22Rv1 (cell line): ENCODE results near the gene MGAT4A.
"Not testable (repeated sequence)": the region's sequence is repeated elsewhere in the genome, so short reads cannot be mapped to it uniquely, and the experiment has no call there.

Experiments
- H3K27ac ChIP-seq: fragments of 450-650 bp; 2 replicates; pipeline ENCODE4 v1.5.1; 2017
- CTCF ChIP-seq: fragments of 450-650 bp; IDR thresholded peaks from 2 replicates; pipeline ENCODE4 v1.5.1; 2017; ENCODE audit warnings: mild to moderate bottlenecking
- ZFX ChIP-seq: fragments of 450-650 bp; IDR thresholded peaks from 2 replicates; pipeline ENCODE4 v1.6.1; 2017; ENCODE audit warnings: antibody characterized with exemption, borderline replicate concordance

MGAT4A gene

GRCh38 chr2:98607741-98608115 is 123.2 kb downstream of the MGAT4A start:
- peak overlapping the region; percentile 77 for H3K27ac ChIP-seq
- TF ChIP-seq ZFX (no peak), CTCF (no peak)

- H3K27ac ChIP-seq, result no peak overlapping the region
- TF ChIP-seq ZFX (no peak), CTCF (no peak)
Measured at GRCh38 chr2:98607104-98607503, 123.8 kb downstream of the MGAT4A start.

- no peak for TF ChIP-seq CTCF
- TF ChIP-seq ZFX, result no peak
Measured at GRCh38 chr2:98606431-98606830, 124.5 kb downstream of the MGAT4A start.

DNA sequence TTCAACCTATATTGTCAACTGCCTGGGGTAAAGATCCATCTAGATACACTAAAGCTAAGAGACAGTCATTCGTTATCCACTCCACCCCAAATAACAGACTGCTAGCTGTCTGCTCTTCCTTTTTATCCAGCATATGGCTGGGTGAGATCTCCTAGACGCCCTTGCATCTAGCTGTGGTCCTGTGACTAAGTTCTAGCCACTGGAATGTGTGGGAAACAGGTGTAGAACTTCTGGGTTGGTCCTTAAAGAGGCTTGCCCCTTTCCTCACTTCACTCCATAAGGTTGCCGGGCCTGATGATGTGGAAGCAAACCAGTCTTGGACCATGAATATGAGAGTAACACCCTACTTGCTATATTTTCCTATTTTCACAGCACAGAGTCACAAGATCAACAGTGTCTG is 125.9 kb downstream of the MGAT4A start:
- no peak overlapping the region for H3K27ac ChIP-seq
- TF ChIP-seq CTCF (no peak), ZFX (no peak)

More at GRCh38 chr2:98606431-98606830, 124.5 kb downstream of the MGAT4A start:
- H3K27ac ChIP-seq, result no peak overlapping the region

- no peak for TF ChIP-seq CTCF
- no peak for TF ChIP-seq ZFX
- no peak overlapping the region for H3K27ac ChIP-seq
Measured at GRCh38 chr2:98604547-98604946, 126.4 kb downstream of the MGAT4A start.

DNA sequence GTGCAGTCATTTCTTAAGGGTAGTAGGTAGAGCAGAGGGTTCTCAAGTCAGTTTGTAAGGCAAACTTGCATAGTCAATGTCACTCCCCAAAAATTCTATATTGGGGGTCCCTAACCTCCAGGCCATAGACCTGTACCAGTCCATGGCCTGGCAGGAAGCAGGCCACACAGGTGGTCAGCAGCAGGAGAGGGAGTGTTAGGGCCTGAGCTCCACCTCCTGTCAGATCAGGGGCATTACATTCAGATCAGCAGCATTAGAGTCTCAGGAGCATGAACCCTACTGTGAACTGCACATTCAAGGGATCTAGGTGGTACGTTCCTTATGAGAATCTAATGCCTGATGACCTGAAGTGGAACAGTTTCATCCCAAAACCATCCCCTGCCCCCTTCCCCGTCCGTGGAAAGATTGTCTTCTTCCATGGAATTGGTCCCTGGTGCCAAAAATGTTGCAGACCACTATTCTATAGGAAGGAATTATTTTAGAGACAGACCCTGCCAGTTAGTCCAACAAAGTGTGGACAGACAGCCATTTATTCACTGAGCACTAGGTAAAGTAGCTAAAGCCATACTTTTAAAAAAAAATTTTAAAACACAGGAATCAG is 129.3 kb downstream of the MGAT4A start:
- TF ChIP-seq ZFX (no peak), CTCF (peak; percentile 74)
- H3K27ac ChIP-seq, result no peak overlapping the region

DNA sequence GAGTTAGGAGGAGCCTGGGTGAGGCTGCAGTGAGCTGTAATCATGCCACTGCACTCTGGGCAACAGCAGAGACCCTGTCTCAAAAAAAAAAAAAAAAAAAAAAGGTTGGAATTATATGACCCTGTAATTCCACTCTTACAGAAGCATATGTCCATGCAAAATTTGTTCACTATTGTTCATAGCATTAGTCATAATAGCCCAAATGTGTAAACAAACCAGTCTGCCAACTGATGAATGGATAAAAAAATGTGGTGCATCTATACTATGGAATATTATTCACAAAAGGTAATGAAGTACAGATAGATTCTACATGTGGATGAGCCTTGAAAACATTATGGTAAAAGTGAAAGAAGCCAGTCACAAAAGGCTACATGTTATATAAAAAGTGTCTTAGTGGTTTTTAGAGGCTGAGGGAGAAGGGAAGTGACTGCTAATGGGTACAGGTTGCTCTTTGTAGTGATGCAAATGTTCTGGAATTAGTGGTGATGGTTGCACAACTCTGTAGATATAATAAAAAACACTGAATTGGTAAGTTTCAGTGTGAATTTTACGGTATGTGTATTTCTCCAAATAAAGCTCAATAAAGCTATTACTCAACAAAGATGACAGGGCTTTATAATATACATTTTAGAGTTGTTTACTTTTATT is 132.0 kb downstream of the MGAT4A start:
- TF ChIP-seq ZFX (no peak), CTCF (no peak)
- H3K27ac ChIP-seq, result no peak overlapping the region

- H3K27ac ChIP-seq, result not testable (repeated sequence)
Measured at GRCh38 chr2:98594665-98595064, 136.3 kb downstream of the MGAT4A start.
